ENCODE data around the gene PERCC1. TPM values are rescaled to one million over a fixed set of nuclear protein-coding genes. Genes with fewer than 3 reads are reported as not detected.
"Not testable (repeated sequence)": the region's sequence is repeated elsewhere in the genome, so short reads cannot be mapped to it uniquely, and the experiment has no call there.

The PERCC1 gene
- polyA plus RNA-seq, 3 donors: 0.24 TPM; not detected in 2

GRCh38 chr16:1457489-1458245 is 26.8 kb downstream of the PERCC1 start:
- WGBS, 3 donors: 79 to 90% (median 84%) methylated on average over 42 of the region's 42 CpGs
- no peak overlapping the region for H3K27ac ChIP-seq (ENCODE audit: low read depth, low read length)

- H3K27ac ChIP-seq (ENCODE audit: low read depth, low read length): no peak overlapping the region
- 87 to 93% (median 89%) methylated on average over 26 of the region's 26 CpGs for WGBS, 3 donors
Observed at GRCh38 chr16:1458336-1458976, 27.6 kb downstream of the PERCC1 start.

GRCh38 chr16:1458977-1459341 is 28.1 kb downstream of the PERCC1 start:
- no peak overlapping the region for H3K27ac ChIP-seq (ENCODE audit: low read depth, low read length)
- 62 to 75% (median 75%) methylated on average over 14 of the region's 14 CpGs for WGBS, 3 donors

DNA sequence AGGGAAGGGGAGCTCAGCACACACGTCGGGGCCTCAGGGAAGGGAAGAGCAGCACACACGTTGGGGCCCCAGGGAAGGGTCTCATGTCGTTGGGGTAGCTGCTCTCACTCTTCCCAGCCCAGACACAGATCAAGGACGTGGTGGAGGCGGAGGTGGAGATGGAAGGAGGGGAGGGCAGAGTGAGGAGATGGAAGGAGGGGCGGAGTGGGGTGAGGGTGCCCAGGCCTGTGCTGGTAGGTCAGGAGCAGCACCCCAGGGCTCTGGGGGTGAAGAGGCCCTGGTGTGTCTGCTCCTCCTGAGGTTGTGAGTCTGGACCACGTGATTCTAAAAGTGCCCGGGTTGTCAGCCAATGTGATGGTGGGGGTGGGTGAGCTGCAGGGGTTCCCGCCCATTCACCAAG is 29.1 kb downstream of the PERCC1 start:
- 74 to 86% (median 84%) methylated on average over 7 to 10 of the region's 10 CpGs for WGBS, 3 donors
- H3K27ac ChIP-seq (ENCODE audit: low read depth, low read length): no peak overlapping the region

GRCh38 chr16:1460602-1461138 is 29.8 kb downstream of the PERCC1 start:
- no peak overlapping the region for H3K27ac ChIP-seq (ENCODE audit: low read depth, low read length)
- WGBS, 3 donors: 91 to 93% (median 92%) methylated on average over 30 of the region's 30 CpGs

GRCh38 chr16:1461146-1461545 is 30.3 kb downstream of the PERCC1 start:
- H3K27ac ChIP-seq (ENCODE audit: low read depth, low read length): no peak overlapping the region
- 86 to 89% (median 87%) methylated on average over 22 to 24 of the region's 24 CpGs for WGBS, 3 donors

GRCh38 chr16:1464196-1464893 is 33.5 kb downstream of the PERCC1 start:
- no peak overlapping the region for H3K27ac ChIP-seq (ENCODE audit: low read depth, low read length)
- 90 to 91% (median 91%) methylated on average over 37 to 41 of the region's 41 CpGs for WGBS, 3 donors

DNA sequence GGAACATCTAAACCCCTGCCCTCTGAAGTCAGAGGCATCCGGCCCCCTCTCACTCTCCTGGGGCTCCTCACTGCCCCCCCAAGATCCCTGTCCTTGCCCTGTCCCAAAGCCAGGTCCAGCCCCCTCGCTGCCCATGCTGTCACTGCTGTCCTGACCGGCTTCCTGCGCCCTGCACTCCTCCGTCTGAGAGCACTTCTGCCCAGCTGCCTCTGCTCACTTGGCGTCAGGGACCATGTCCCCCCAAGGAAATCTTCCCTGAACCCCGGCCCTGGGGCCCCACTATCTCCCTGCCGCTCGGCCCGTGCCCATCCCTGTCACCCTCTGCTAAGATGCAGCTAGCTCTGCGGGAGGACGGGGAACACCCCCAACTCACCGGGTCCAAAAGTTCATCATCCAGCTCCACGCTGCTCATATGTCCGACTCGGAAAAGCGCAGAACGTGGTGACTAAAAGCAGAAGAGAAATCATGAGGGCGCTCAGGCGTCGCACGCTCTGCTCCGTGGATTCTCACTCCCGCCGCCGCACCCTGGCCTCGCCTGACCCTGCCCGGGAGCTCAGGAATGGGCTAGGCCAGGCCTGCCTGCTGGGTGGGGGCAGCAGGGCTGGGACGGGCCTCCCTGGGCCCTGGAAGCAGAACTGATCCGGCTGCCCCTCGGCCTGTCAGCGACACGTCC is 34.2 kb downstream of the PERCC1 start:
- 91 to 95% (median 93%) methylated on average over 33 of the region's 33 CpGs for WGBS, 3 donors
- no peak overlapping the region for H3K27ac ChIP-seq (ENCODE audit: low read depth, low read length)

- 92 to 94% (median 93%) methylated on average over 7 to 13 of the region's 13 CpGs for WGBS, 3 donors
- no peak overlapping the region for H3K27ac ChIP-seq (ENCODE audit: low read depth, low read length)
Observed at GRCh38 chr16:1465567-1465915, 34.7 kb downstream of the PERCC1 start.

DNA sequence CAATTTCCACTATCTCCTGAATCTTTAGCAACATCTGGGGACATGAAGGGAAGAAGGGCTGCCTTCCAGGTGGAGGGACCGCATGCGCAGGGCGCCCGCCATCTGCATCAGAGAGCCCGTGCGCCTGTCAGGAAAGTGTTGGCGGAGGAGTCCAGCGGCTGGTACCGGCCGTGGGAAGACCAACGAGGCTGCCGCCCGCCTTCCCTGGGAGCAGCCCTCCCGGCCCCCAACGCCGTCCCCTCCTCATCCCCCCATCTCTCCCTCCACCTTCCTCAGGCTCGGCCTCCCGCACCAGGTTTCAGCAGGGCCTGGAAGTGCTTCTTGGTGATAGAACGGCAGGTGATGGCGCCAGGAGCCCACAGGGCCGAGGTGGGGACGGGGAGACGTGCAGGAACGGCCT is 35.2 kb downstream of the PERCC1 start:
- 91 to 93% (median 93%) methylated on average over 20 to 24 of the region's 24 CpGs for WGBS, 3 donors
- H3K27ac ChIP-seq (ENCODE audit: low read depth, low read length): no peak overlapping the region

DNA sequence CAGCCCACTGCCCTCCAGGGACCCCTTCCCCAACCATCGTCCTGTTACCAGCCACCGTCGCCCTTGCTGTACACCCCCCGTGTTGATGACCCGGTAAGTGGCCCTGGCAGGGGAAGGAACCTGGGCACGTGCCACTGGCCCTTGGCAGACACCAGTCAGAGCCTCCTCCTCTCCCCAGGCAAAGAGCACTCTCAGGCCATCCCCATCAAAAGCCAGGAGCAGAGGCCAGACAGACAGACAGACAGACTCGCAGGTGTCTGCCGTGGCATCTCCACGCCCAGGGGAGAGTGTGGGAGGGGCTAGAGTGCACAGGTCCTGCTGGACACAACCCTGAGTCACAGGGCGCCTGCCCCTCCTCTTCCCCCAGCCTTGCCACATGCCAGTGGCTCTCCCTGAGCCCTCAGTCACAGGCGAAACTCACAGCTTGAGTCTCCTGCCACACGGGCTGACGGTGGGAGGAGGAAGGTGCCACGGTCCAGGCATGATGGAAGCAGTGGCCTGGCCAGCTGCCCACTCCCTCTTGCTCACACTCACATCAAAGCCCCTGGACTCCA is 36.2 kb downstream of the PERCC1 start:
- WGBS, 3 donors: 77 to 78% (median 78%) methylated on average over 14 of the region's 14 CpGs
- no peak overlapping the region for H3K27ac ChIP-seq (ENCODE audit: low read depth, low read length)

- WGBS, 3 donors: 77 to 88% (median 78%) methylated on average over 22 of the region's 22 CpGs
- H3K27ac ChIP-seq (ENCODE audit: low read depth, low read length): no peak overlapping the region
Observed at GRCh38 chr16:1468426-1468810, 37.5 kb downstream of the PERCC1 start.

- 73 to 87% (median 86%) methylated on average over 5 of the region's 5 CpGs for WGBS, 3 donors
- not testable (repeated sequence) for H3K27ac ChIP-seq (ENCODE audit: low read depth, low read length)
Observed at GRCh38 chr16:1469141-1469540, 38.3 kb downstream of the PERCC1 start.

GRCh38 chr16:1469693-1470201 is 38.9 kb downstream of the PERCC1 start:
- WGBS, 3 donors: 48 to 81% (median 58%) methylated on average over 20 of the region's 20 CpGs
- H3K27ac ChIP-seq (ENCODE audit: low read depth, low read length): no peak overlapping the region

GRCh38 chr16:1470481-1471251 is 39.8 kb downstream of the PERCC1 start:
- WGBS, 3 donors: 47 to 69% (median 53%) methylated on average over 14 of the region's 14 CpGs
- H3K27ac ChIP-seq (ENCODE audit: low read depth, low read length): no peak overlapping the region

DNA sequence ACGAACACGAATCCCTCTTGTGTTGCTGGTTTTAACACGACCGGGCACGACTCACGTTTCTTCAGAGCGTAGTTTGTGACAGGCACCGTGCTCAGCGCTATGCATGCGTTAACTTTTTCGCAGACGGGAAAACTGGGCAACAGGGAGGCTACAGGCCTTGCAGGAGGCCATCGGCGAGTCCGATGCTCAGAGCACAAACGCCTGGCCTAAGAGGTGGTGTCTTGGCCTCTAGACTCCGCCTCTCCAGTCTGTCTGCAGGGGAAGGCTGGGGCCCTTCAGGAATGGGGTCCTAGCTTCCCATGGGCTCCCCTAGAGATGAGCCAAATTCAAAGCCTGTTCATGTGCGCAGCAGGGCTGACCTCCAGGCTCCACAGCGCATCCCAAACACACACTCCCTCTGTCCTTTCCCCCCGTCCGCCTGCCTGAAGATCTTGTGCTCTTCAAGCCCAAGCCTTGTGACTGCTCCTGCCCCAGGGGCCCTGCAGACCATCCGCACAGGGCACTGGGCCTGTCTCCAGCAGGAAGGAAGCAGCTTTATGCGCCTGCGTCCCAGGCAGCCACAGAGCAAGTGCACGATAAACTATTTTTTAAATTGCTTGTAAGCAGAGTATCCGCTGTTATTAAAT is 40.8 kb downstream of the PERCC1 start:
- H3K27ac ChIP-seq (ENCODE audit: low read depth, low read length): no peak overlapping the region
- 62 to 82% (median 65%) methylated on average over 26 of the region's 26 CpGs for WGBS, 3 donors

GRCh38 chr16:1472974-1473373 is 42.1 kb downstream of the PERCC1 start:
- 51 to 77% (median 76%) methylated on average over 3 of the region's 3 CpGs for WGBS, 3 donors

More at GRCh38 chr16:1472974-1473373, 42.1 kb downstream of the PERCC1 start:
- H3K27ac ChIP-seq (ENCODE audit: low read depth, low read length): no peak overlapping the region
